Epithelial cell of proximal tubule (primary cell): ENCODE data around the gene RAP1GDS1. TPM values are rescaled to one million over a fixed set of nuclear protein-coding genes. Genes with fewer than 3 reads are reported as not detected.

Source experiments
- DNase-seq: peaks from one replicate; pipeline ENCODE4 v3.0.0-alpha.2; 2011; ENCODE audit warnings: low read depth
- H3K4me3 ChIP-seq: 2 replicates; pipeline ENCODE4 v1.5.1; 2011; ENCODE audit warnings: low read depth, mild to moderate bottlenecking, low read length
- CTCF ChIP-seq: conservative IDR thresholded peaks from 2 replicates; pipeline ENCODE4 v1.5.1; 2012; ENCODE audit warnings: low read depth, mild to moderate bottlenecking, low read length
- total RNA-seq: library from RNA; depleted of rRNA; stranded (reverse); fragments of >200 nt; gene quantifications from 2 replicates; pipeline ENCODE4 v1.2.3, GENCODE V29; 2015

The RAP1GDS1 gene
- total RNA-seq, 1 donor from 2014 or later: 32.4 TPM

GRCh38 chr4:98466868-98467599, 205.8 kb downstream of the RAP1GDS1 start:
- no peak for TF ChIP-seq CTCF
- H3K4me3 ChIP-seq: no peak overlapping the region
- DNase-seq: no peak

GRCh38 chr4:98467627-98468072, 206.5 kb downstream of the RAP1GDS1 start:
- DNase-seq: peak; percentile 72
- peak overlapping the region; percentile 54 for H3K4me3 ChIP-seq
- peak; percentile 83 for TF ChIP-seq CTCF

GRCh38 chr4:98468709-98469108, 207.5 kb downstream of the RAP1GDS1 start:
- TF ChIP-seq CTCF: no peak
- H3K4me3 ChIP-seq: no peak overlapping the region
- DNase-seq: no peak

GRCh38 chr4:98469771-98470170, 208.6 kb downstream of the RAP1GDS1 start:
- DNase-seq: no peak
- H3K4me3 ChIP-seq: no peak overlapping the region
- no peak for TF ChIP-seq CTCF

- TF ChIP-seq CTCF: no peak
- no peak overlapping the region for H3K4me3 ChIP-seq
- no peak for DNase-seq
These were observed 209.2 kb downstream of the RAP1GDS1 start for GRCh38 chr4:98470366-98470765.

- no peak for DNase-seq
- no peak overlapping the region for H3K4me3 ChIP-seq
- no peak for TF ChIP-seq CTCF
These were observed 209.6 kb downstream of the RAP1GDS1 start for GRCh38 chr4:98470831-98471230.

- H3K4me3 ChIP-seq: no peak overlapping the region
- no peak for DNase-seq
- no peak for TF ChIP-seq CTCF
These were observed 211.9 kb downstream of the RAP1GDS1 start for GRCh38 chr4:98473046-98473445.
